ENCODE measurements around the gene KCNIP4. TPM values are rescaled to one million over a fixed set of nuclear protein-coding genes. Genes with fewer than 3 reads are reported as not detected.

KCNIP4 gene
- total and polyA plus RNA-seq, 9 of the 15 experiments (the other 6 are each of a cell fraction or from before 2014, with no cell fraction given): 0.25 to 0.41 TPM; not detected in 7

GRCh38 chr4:21386166-21386780, 562.3 kb downstream of the KCNIP4 start:
- ChIA-PET CTCF (ENCODE audit: low intra/inter-chr PET ratio) (no interaction called here), POLR2A (interaction anchor here (0.5 kb wide), 1 partner anchor 17 kb away, joined by 3 read pairs; no protein-coding TSS in a partner anchor)
- H3K36me3 ChIP-seq (ENCODE audit: control insufficient read depth, insufficient read depth, low read length): no peaks in the 10 kb centered on the region
- no TSS peak for BruUV-seq (replicated peaks)
- H3K79me2 ChIP-seq (ENCODE audit: control insufficient read depth, insufficient read depth, low read length): no peaks in the 10 kb centered on the region
- WGBS (ENCODE audit: insufficient coverage, low coverage, missing lambda C conversion rate): 0% methylated on average over 3 of the region's 3 CpGs
- H3K4me1 ChIP-seq (replicated peaks in 1 of 2; ENCODE audit: control insufficient read depth in 2 of 2, insufficient read depth in 2 of 2, low read length in 2 of 2): no peaks in the 10 kb centered on the region
- H4K20me1 ChIP-seq (replicated peaks; ENCODE audit: control insufficient read depth, insufficient read depth, low read length): no peaks in the 10 kb centered on the region
- no peak overlapping the region for H3K27ac ChIP-seq (ENCODE audit: extremely low read depth, low read depth, low read length)
- H3K9ac ChIP-seq (ENCODE audit: insufficient read depth in 1 of 2, low read depth in 2 of 2, low read length in 2 of 2): no peak overlapping the region
- no peak overlapping the region for H3K4me2 ChIP-seq (ENCODE audit: insufficient read depth, low read length)
- ATAC-seq (no peak), FAIRE-seq (no peak), DNase-seq (ENCODE audit: extremely low read depth in 1 of 4, low spot score in 3 of 4) (no peak)
- intact Hi-C loops (cut with micrococcal nuclease): no loop called here
- no peaks in the 10 kb centered on the region; the same call in 1 of the 2 replicates for H3K9me3 ChIP-seq (replicated peaks; ENCODE audit: control insufficient read depth, insufficient read depth, low read depth, low read length)
- H3K9me1 ChIP-seq (ENCODE audit: control insufficient read depth, insufficient read depth, low read length): no peaks in the 10 kb centered on the region
- in situ Hi-C loops (cut with MboI): no loop called here
- H2AFZ ChIP-seq (ENCODE audit: low read depth, low read length): no peak overlapping the region
- no peaks in the 10 kb centered on the region for H3K27me3 ChIP-seq (ENCODE audit: control insufficient read depth in 2 of 2, insufficient read depth in 2 of 2, low read length in 2 of 2)
- TF ChIP-seq ZNF511 (CRISPR knock-in tag; IDR thresholded peaks at IDR 0.05) (no peak), ETV6 (IDR thresholded peaks at IDR 0.05; ENCODE audit: borderline replicate concordance in 1 of 2, low read depth in 2 of 2, low read length in 1 of 2) (no peak), ETV6 (CRISPR knock-in tag; IDR thresholded peaks at IDR 0.05; ENCODE audit: borderline replicate concordance) (no peak), ZC3H11A (IDR thresholded peaks at IDR 0.05; ENCODE audit: low read depth, low read length) (no peak), LCOR (CRISPR knock-in tag; IDR thresholded peaks at IDR 0.05) (no peak), CBX2 (IDR thresholded peaks at IDR 0.05; ENCODE audit: insufficient read depth, low read length, poor library complexity, severe bottlenecking) (no peak), LARP7 (IDR thresholded peaks at IDR 0.05) (no peak), SREBF1 (IDR thresholded peaks at IDR 0.05; ENCODE audit: borderline replicate concordance, low read depth, low read length) (no peak), DIDO1 (tag; IDR thresholded peaks at IDR 0.05; ENCODE audit: low read depth) (no peak)
- no peak overlapping the region for H3K4me3 ChIP-seq
